Loucy (cell line): Measurements from ENCODE around the gene GALNT9.

Source experiments
- CTCF ChIP-seq: fragments of 200-600 bp; sonication (generic); conservative IDR thresholded peaks from 2 replicates; pipeline ENCODE4 v1.5.1; 2014; ENCODE audit warnings: mild to moderate bottlenecking, antibody characterized with exemption, low read length
- EZH2phosphoT487 ChIP-seq: fragments of 200-600 bp; IDR thresholded peaks from 2 replicates; pipeline ENCODE4 v1.6.1; 2018; ENCODE audit warnings: antibody characterized with exemption, mild to moderate bottlenecking, moderate library complexity, borderline replicate concordance

GRCh38 chr12:132174839-132175490 lies 154.4 kb downstream of the GALNT9 start:
- no peak for TF ChIP-seq CTCF
- no peak for TF ChIP-seq EZH2phosphoT487
